GM18951 (cell line): ENCODE measurements around the gene CYBC1.
A peak's percentile ranks its signal among the peaks of the same experiment; 100 is the strongest.

Experiments used
- POLR2A ChIP-seq: IDR thresholded peaks from 4 replicates; pipeline ENCODE4 v1.6.1; 2011; ENCODE audit warnings: mild to moderate bottlenecking; ENCODE audit not compliant: insufficient read length, insufficient read depth; ENCODE audit errors: extremely low read depth
- in situ Hi-C: fragments of 300-500 bp; cut with MboI; formaldehyde crosslinking; loops from one replicate; pipeline ENCODE4 v1.12.0; 2022; ENCODE audit warnings: low sequenced_read_pairs, mixed read lengths, inconsistent platforms; ENCODE audit not compliant: unreplicated experiment

Gene CYBC1

GRCh38 chr17:82411396-82412053 is 39.0 kb downstream of the CYBC1 start:
- TF ChIP-seq POLR2A, result no peak
- in situ Hi-C loops, result no loop called here

GRCh38 chr17:82410014-82410716 is 40.4 kb downstream of the CYBC1 start:
- in situ Hi-C loops, result no loop called here
- TF ChIP-seq POLR2A, result no peak

- in situ Hi-C loops, result loop anchor here (5.0 kb wide), 1 partner anchor 52 kb away; the partner anchor contains the start of gene TEX19
- no peak for TF ChIP-seq POLR2A
These were observed 41.6 kb downstream of the CYBC1 start for GRCh38 chr17:82408938-82409318.

- TF ChIP-seq POLR2A, result no peak
- in situ Hi-C loops, result loop anchor here (5.0 kb wide), 1 partner anchor 51 kb away; the partner anchor contains the start of gene TEX19
These were observed 42.1 kb downstream of the CYBC1 start for GRCh38 chr17:82408288-82408937.

- TF ChIP-seq POLR2A, result no peak
- in situ Hi-C loops, result loop anchor here (5.0 kb wide), 1 partner anchor 50 kb away; the partner anchor contains the start of gene TEX19
These were observed 43.3 kb downstream of the CYBC1 start for GRCh38 chr17:82407255-82407654.

GRCh38 chr17:82406131-82406671 is 44.4 kb downstream of the CYBC1 start:
- in situ Hi-C loops, result loop anchor here (5.0 kb wide), 1 partner anchor 49 kb away; the partner anchor contains the start of gene TEX19
- TF ChIP-seq POLR2A, result no peak

GRCh38 chr17:82405051-82405450 is 45.5 kb downstream of the CYBC1 start:
- in situ Hi-C loops, result loop anchor here (5.0 kb wide), 1 partner anchor 48 kb away; the partner anchor contains the start of gene TEX19
- no peak for TF ChIP-seq POLR2A

GRCh38 chr17:82403662-82404660 is 46.6 kb downstream of the CYBC1 start:
- in situ Hi-C loops, result no loop called here

GRCh38 chr17:82402865-82403264 is 47.7 kb downstream of the CYBC1 start:
- in situ Hi-C loops, result no loop called here
- TF ChIP-seq POLR2A, result no peak

More at GRCh38 chr17:82403662-82404660, 46.6 kb downstream of the CYBC1 start:
- TF ChIP-seq POLR2A, result no peak

GRCh38 chr17:82400830-82401229 is 49.7 kb downstream of the CYBC1 start:
- TF ChIP-seq POLR2A, result peak; percentile 41
- in situ Hi-C loops, result no loop called here

- in situ Hi-C loops, result no loop called here
These were observed 50.3 kb downstream of the CYBC1 start for GRCh38 chr17:82400206-82400605.

GRCh38 chr17:82399601-82400101 is 50.9 kb downstream of the CYBC1 start:
- TF ChIP-seq POLR2A, result no peak
- in situ Hi-C loops, result no loop called here

More at GRCh38 chr17:82400206-82400605, 50.3 kb downstream of the CYBC1 start:
- TF ChIP-seq POLR2A, result no peak

GRCh38 chr17:82399041-82399441 is 51.5 kb downstream of the CYBC1 start:
- in situ Hi-C loops, result no loop called here
- no peak for TF ChIP-seq POLR2A
